Ramos (cell line): ENCODE results near the gene KLF11.

Experiments used
- in situ Hi-C: fragments of 300-500 bp; cut with MboI; formaldehyde crosslinking; loops from one replicate; pipeline ENCODE4 v1.14.3; 2022; ENCODE audit warnings: low sequenced_read_pairs; ENCODE audit not compliant: unreplicated experiment

The KLF11 gene

GRCh38 chr2:10103179-10103578, 59.8 kb downstream of the KLF11 start:
- in situ Hi-C loops: no loop called here
